HFFc6 (cell line): ENCODE results near the gene GID8. TPM values are rescaled to one million over a fixed set of nuclear protein-coding genes. Genes with fewer than 3 reads are reported as not detected.

ENCODE experiments used
- DNase-seq: peaks from one replicate; pipeline ENCODE4 v3.0.0-alpha.2; 2018
- H3K27ac Mint-ChIP-seq: 2 replicates; pipeline ENCODE4 v1.8.0; 2020; ENCODE audit warnings: mild to moderate bottlenecking, mixed read lengths
- H3K27me3 Mint-ChIP-seq: 2 replicates; pipeline ENCODE4 v1.8.0; 2021; ENCODE audit warnings: mild to moderate bottlenecking, moderate library complexity, mixed read lengths; ENCODE audit not compliant: insufficient read depth
- H3K36me3 Mint-ChIP-seq: 2 replicates; pipeline ENCODE4 v1.8.0; 2021; ENCODE audit warnings: low read depth, mixed read lengths
- H3K4me1 Mint-ChIP-seq: 2 replicates; pipeline ENCODE4 v1.8.0; 2020; ENCODE audit warnings: low read depth, mixed read lengths
- H3K4me3 Mint-ChIP-seq: 2 replicates; pipeline ENCODE4 v1.8.0; 2020; ENCODE audit warnings: mild to moderate bottlenecking, moderate library complexity, mixed read lengths
- H3K9me3 Mint-ChIP-seq: 2 replicates; pipeline ENCODE4 v1.8.0; 2020; ENCODE audit warnings: mild to moderate bottlenecking, mixed read lengths
- total RNA-seq, 6 experiments: library from RNA; stranded (reverse); fragmentation: NEBNext Ultra II Directional; extraction: Animal tissue kit (Norgen Biotek cat#: 25700); gene quantifications; 2 replicates in 1 of 6; 3 replicates in 5 of 6; pipeline ENCODE4 v1.2.3, GENCODE V29; 2021
- TF ChIP-seq, protein P1 (sequence below): fragments of 200-600 bp; sonication (generic); IDR thresholded peaks from 2 replicates; pipeline ENCODE4 v1.5.0; 2021; ENCODE audit warnings: antibody characterized with exemption, mild to moderate bottlenecking

The GID8 gene
- total RNA-seq, 6 experiments from 2014 or later, result 19.1 to 26.9 (median 22.6) TPM

DNA sequence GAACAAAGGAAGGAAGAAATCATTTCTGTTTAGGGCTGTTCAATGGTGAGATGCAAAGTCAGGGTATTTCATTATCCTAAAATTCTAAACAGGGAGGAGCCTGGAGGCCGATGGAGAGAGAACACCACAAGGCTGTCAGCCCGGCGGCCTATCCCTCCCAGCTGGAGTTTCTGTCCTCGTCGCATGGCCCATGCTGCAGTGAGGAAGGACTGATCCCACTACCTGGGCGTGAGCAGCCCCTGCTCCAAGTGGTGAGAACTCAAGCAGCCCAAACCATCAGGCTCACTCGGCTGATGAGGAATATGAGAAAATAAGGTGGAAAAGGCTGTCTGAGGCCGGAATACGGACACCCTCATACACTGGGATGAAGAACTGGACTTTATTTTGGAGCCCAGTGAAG, 42.4 kb upstream of the GID8 start:
- H3K4me1 Mint-ChIP-seq, result peaks cover 22% of the 10 kb centered on the region
- H3K36me3 Mint-ChIP-seq, result peaks cover 23% of the 10 kb centered on the region
- H3K4me3 Mint-ChIP-seq, result no peak overlapping the region
- DNase-seq, result no peak
- TF ChIP-seq, protein P1, sequence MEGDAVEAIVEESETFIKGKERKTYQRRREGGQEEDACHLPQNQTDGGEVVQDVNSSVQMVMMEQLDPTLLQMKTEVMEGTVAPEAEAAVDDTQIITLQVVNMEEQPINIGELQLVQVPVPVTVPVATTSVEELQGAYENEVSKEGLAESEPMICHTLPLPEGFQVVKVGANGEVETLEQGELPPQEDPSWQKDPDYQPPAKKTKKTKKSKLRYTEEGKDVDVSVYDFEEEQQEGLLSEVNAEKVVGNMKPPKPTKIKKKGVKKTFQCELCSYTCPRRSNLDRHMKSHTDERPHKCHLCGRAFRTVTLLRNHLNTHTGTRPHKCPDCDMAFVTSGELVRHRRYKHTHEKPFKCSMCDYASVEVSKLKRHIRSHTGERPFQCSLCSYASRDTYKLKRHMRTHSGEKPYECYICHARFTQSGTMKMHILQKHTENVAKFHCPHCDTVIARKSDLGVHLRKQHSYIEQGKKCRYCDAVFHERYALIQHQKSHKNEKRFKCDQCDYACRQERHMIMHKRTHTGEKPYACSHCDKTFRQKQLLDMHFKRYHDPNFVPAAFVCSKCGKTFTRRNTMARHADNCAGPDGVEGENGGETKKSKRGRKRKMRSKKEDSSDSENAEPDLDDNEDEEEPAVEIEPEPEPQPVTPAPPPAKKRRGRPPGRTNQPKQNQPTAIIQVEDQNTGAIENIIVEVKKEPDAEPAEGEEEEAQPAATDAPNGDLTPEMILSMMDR, result no peak
- H3K27ac Mint-ChIP-seq, result no peak overlapping the region
- peaks cover 8% of the 10 kb centered on the region for H3K27me3 Mint-ChIP-seq
- H3K9me3 Mint-ChIP-seq, result no peaks in the 10 kb centered on the region

DNA sequence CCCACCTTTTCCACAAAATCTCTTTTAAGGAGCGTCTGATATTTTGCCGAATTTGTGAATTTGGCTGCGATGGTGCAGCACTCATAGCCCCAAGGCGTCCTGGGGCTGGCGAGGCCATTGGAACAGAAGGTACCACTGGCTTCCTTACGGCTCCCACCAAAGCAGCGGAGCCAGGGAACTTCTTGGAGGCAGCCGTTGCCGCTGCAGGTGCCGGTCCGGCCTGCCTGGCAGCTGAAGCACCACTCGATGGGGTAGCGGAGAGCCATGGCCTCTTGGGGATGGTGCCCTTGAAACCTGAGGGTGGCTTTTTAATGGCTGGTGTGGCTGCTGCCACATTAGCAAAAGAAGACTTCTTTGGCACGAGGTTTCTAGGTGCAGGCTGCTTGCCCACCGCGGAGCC, 41.4 kb upstream of the GID8 start:
- peaks cover 29% of the 10 kb centered on the region for H3K4me1 Mint-ChIP-seq
- no peak overlapping the region for H3K4me3 Mint-ChIP-seq
- H3K9me3 Mint-ChIP-seq, result no peaks in the 10 kb centered on the region
- peaks cover 17% of the 10 kb centered on the region for H3K36me3 Mint-ChIP-seq
- no peak overlapping the region for H3K27ac Mint-ChIP-seq
- TF ChIP-seq, protein P1, result no peak
- no peak for DNase-seq
- H3K27me3 Mint-ChIP-seq, result peaks cover 8% of the 10 kb centered on the region

DNA sequence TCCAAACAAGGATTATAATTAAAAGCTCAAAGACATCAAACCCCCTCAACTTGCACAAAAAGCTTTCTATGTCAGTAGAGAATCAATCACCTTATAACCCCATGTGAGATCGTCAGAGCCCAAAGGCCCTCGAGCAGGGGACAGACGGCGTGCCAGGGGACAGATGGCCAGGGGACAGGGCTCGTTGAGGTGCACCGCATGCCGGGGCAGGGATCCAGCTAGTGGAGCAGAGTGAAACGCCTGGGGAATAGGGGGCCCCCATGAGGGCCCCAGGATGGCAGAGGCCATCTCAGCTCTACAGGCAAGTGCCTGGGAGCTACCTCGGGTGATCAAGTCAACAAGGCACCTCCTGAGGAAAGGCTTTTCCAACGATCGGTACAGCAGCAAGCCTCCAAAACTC, 40.3 kb upstream of the GID8 start:
- TF ChIP-seq, protein P1, result no peak
- Mint-ChIP-seq H3K27me3 (peaks cover 8% of the 10 kb centered on the region), H3K36me3 (peaks cover 14% of the 10 kb centered on the region; the same call in 1 of the 2 replicates), H3K27ac (no peak overlapping the region), H3K4me3 (no peak overlapping the region), H3K9me3 (no peaks in the 10 kb centered on the region), H3K4me1 (peaks cover 32% of the 10 kb centered on the region)
- DNase-seq, result no peak

DNA sequence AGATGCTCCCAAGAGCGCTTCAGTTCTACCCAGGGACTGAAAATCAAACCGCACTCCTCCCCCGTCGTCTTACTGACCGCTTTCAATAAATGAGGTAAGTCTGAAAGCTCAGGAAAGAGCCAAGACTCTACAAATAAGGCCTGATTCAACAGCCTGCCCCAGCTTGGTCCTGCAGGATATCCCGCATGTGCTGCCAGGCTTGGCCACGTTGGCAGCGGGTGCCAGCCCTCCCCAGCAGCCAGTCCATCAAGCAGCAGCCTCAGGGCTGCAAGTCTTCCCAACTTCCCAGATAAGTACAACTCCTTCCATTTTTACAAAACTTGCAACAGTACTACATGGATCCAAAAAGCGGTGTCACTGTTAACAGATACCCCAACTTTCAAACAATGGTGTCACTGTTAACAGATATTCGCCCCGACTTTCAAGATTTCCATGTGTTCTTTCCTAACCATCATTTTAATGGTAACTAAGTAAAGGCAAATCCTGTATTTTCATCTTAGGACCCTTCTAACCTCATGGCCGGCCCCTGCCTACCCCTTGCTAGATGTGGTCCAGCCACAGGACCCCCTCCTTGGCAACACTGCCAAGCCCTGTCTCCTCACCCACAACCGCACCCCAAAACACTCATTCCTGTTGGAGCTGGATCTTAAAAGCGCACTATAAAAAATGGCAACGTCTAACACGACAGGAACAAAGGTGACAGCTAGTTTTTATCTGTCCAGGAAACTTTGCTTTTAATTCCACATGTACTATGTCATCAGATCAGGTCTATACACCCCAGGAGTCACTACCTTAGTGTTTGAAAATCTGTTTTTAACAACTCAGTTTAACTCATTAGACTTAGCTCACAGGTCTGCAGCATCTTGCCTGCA, 39.6 kb upstream of the GID8 start:
- peaks cover 38% of the 10 kb centered on the region for H3K4me1 Mint-ChIP-seq
- H3K27me3 Mint-ChIP-seq, result peaks cover 8% of the 10 kb centered on the region
- no peak overlapping the region; the same call in 1 of the 2 replicates for H3K4me3 Mint-ChIP-seq
- TF ChIP-seq, protein P1, result no peak
- DNase-seq, result no peak
- peaks cover 13% of the 10 kb centered on the region; the same call in 1 of the 2 replicates for H3K36me3 Mint-ChIP-seq
- H3K27ac Mint-ChIP-seq, result peak overlapping the region; percentile 63
- no peaks in the 10 kb centered on the region for H3K9me3 Mint-ChIP-seq

DNA sequence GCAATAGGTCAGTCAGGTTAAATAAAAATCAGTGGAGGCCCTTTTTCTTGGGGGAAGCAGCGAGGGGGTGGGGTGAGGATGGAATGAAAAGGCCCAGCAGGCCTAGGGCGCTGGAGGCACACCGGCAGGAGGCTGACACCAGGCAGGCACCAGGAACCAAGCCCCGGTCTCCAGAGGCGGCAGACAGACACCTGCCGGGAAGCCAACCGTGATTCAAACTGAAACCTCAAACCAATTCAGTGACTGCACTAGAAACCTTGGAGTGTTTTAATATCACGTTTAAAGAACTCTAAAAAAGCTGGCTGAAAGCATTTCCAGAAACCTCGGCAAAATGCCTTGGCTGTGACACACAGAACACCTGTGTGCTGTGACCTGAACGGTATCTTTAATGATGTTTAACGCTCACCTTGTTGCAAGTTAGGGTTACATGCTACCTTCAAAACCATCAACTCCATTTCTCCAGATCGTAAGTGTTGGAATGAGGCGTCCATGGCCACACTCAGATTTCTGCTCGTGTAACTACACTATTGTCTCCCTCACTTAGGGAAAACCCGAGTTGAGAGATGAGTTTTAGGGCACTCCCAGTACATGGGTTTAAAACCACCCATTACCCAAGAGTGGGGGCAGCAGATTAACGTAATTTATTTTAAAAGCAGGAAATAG, 38.8 kb upstream of the GID8 start:
- H3K4me3 Mint-ChIP-seq, result no peak overlapping the region
- H3K9me3 Mint-ChIP-seq, result no peaks in the 10 kb centered on the region
- peaks cover 46% of the 10 kb centered on the region for H3K4me1 Mint-ChIP-seq
- peaks cover 8% of the 10 kb centered on the region for H3K27me3 Mint-ChIP-seq
- TF ChIP-seq, protein P1, result no peak
- peaks cover 16% of the 10 kb centered on the region for H3K36me3 Mint-ChIP-seq
- H3K27ac Mint-ChIP-seq, result peak overlapping the region; percentile 63; the same call in 1 of the 2 replicates
- DNase-seq, result no peak
